ENCODE measurements around the gene SUMO3. TPM values are rescaled to one million over a fixed set of nuclear protein-coding genes. Genes with fewer than 3 reads are reported as not detected.

The SUMO3 gene
- total and polyA plus RNA-seq, 2 experiments from 2014 or later: 90.8 to 103 TPM

- peaks cover 13% of the 10 kb centered on the region for H3K36me3 Mint-ChIP-seq (ENCODE audit: low read depth)
- 0 out of 2 replicates have a peak, but pooled peaks cover under 1% of the 10 kb centered on the region for H3K36me3 ChIP-seq (ENCODE audit: insufficient read depth)
- TF ChIP-seq NANOG (IDR thresholded peaks at IDR 0.05; ENCODE audit: borderline replicate concordance): no peak
- no peak for TF ChIP-seq ZNF462 (CRISPR knock-in tag; IDR thresholded peaks at IDR 0.05)
- TF ChIP-seq CTCF (conservative IDR thresholded peaks at IDR 0.05; ENCODE audit: low read depth in 2 of 2): no peak
- TF ChIP-seq ZNF331 (CRISPR knock-in tag; IDR thresholded peaks at IDR 0.05; ENCODE audit: low read depth): no peak
- TF ChIP-seq REST (IDR thresholded peaks at IDR 0.05; ENCODE audit: unreplicated experiment): no peak
- no peak for TF ChIP-seq EZH2phosphoT487 (IDR thresholded peaks at IDR 0.05; ENCODE audit: unreplicated experiment)
- no peak for TF ChIP-seq CREB1 (CRISPR knock-in tag; IDR thresholded peaks at IDR 0.05; ENCODE audit: low read depth)
- TF ChIP-seq POLR2AphosphoS5 (IDR thresholded peaks at IDR 0.05; ENCODE audit: low read depth): no peak
- no peak for TF ChIP-seq JUNB (IDR thresholded peaks at IDR 0.05; ENCODE audit: unreplicated experiment)
- TF ChIP-seq EZH2 (IDR thresholded peaks at IDR 0.05; ENCODE audit: low read depth, unreplicated experiment): no peak
- TF ChIP-seq ZNF114 (CRISPR knock-in tag; IDR thresholded peaks at IDR 0.05): no peak
- no peak for TF ChIP-seq ETS1 (IDR thresholded peaks at IDR 0.05)
- TF ChIP-seq STAT1 (IDR thresholded peaks at IDR 0.05; ENCODE audit: unreplicated experiment): no peak
- DNase-seq (ENCODE audit: low spot score) (no peak), ATAC-seq (no peak)
- H3K4me3 ChIP-seq: no peak overlapping the region
- H3K27me3 Mint-ChIP-seq (ENCODE audit: insufficient read depth, low read depth, poor library complexity): peaks cover 4% of the 10 kb centered on the region
- H3K4me1 Mint-ChIP-seq: peaks cover 4% of the 10 kb centered on the region
- H3K4me2 ChIP-seq: no peak overlapping the region
- H3K9me2 ChIP-seq (ENCODE audit: insufficient read depth): no peaks in the 10 kb centered on the region
- H4K20me1 ChIP-seq (replicated peaks; ENCODE audit: insufficient read depth): no peaks in the 10 kb centered on the region
- no peaks in the 10 kb centered on the region for H3K27me3 ChIP-seq (ENCODE audit: insufficient read depth)
- H3K4me1 ChIP-seq (ENCODE audit: insufficient read depth): no peaks in the 10 kb centered on the region
- no peak overlapping the region for H2AFZ ChIP-seq
- H3F3A ChIP-seq (replicated peaks; ENCODE audit: low read depth): no peaks in the 10 kb centered on the region
- peaks cover 54% of the 10 kb centered on the region for H3K9me3 Mint-ChIP-seq
- no peaks in the 10 kb centered on the region for H3K79me2 ChIP-seq (replicated peaks; ENCODE audit: insufficient read depth)
- no peak overlapping the region for H3K4me3 Mint-ChIP-seq
- no peak overlapping the region for H3K27ac Mint-ChIP-seq
- no peak overlapping the region for H3K27ac ChIP-seq (ENCODE audit: low read depth)
These were observed 10.6 kb upstream of the SUMO3 start for GRCh38 chr21:44828362-44829056.
